Ascending aorta (tissue), 2 donors: Measurements from ENCODE around the gene CD22. TPM values are rescaled to one million over a fixed set of nuclear protein-coding genes. Genes with fewer than 3 reads are reported as not detected.

ENCODE experiments used
- DNase-seq, 2 donors: peaks; one replicate each; pipeline ENCODE4 v3.0.0-alpha.2; 2019; ENCODE audit warnings: low spot score in 2 of 2
- H3K27ac ChIP-seq, 2 donors: fragments of 200-600 bp; sonication (generic); one replicate each; pipeline ENCODE4 v1.5.1; 2016 to 2017; ENCODE audit warnings: mild to moderate bottlenecking in 1 of 2
- H3K27me3 ChIP-seq: fragments of 200-600 bp; sonication (generic); one replicate; pipeline ENCODE4 v1.5.1; 2017
- H3K36me3 ChIP-seq, 2 donors: fragments of 200-600 bp; sonication (generic); one replicate each; pipeline ENCODE4 v1.5.1; 2016
- H3K4me1 ChIP-seq, 2 donors: fragments of 200-600 bp; sonication (generic); one replicate each; pipeline ENCODE4 v1.5.1; 2016 to 2017; ENCODE audit warnings: mild to moderate bottlenecking in 1 of 2
- H3K4me3 ChIP-seq, 2 donors: fragments of 200-600 bp; sonication (generic); one replicate each; pipeline ENCODE4 v1.5.1; 2016 to 2017; ENCODE audit warnings: mild to moderate bottlenecking in 1 of 2
- H3K9me3 ChIP-seq, 2 donors: fragments of 200-600 bp; sonication (generic); one replicate each; pipeline ENCODE4 v1.5.1; 2016
- CTCF ChIP-seq, 3 experiments: fragments of 200-600 bp in 2 of 3; fragments of 450-650 bp in 1 of 3; sonication (generic) in 2 of 3; IDR thresholded peaks; one replicate each; pipeline ENCODE4 v1.5.1; 2016 to 2019; ENCODE audit warnings: antibody characterized with exemption in 3 of 3, mild to moderate bottlenecking in 1 of 3, moderate library complexity in 1 of 3
- intact Hi-C: fragments of 100-400 bp; cut with DNase I; formaldehyde crosslinking; loops from one replicate; pipeline ENCODE4 v1.15.1; 2023
- total RNA-seq: library from RNA; depleted of rRNA; stranded (reverse); fragments of >200 nt; gene quantifications from one replicate; pipeline ENCODE4 v1.1.0, GENCODE V29; 2016

CD22 gene
- total RNA-seq, 1 donor from 2014 or later: 0.75 TPM

- Histone ChIP-seq H3K4me1 (no peaks in the 10 kb centered on the region), H3K36me3 (no peaks in the 10 kb centered on the region), H3K9me3 (no peaks in the 10 kb centered on the region), H3K4me3 (no peak overlapping the region), H3K27ac (no peak overlapping the region), H3K27me3 (no peaks in the 10 kb centered on the region)
- intact Hi-C loops: no loop called here
- TF ChIP-seq CTCF (IDR thresholded peaks at IDR 0.05): no peak
- DNase-seq: no peak
Observed at GRCh38 chr19:35396240-35396885, 67.4 kb downstream of the CD22 start.

Other genes with a start within 250 kb of the CD22 start
- gene FXYD3, start 213.4 kb upstream of the CD22 start, total RNA-seq: not detected
- gene LGI4, start 194.1 kb upstream of the CD22 start, total RNA-seq: 59.3 TPM
- 34.8 TPM for gene FXYD1, start 190.4 kb upstream of the CD22 start, total RNA-seq
- gene FXYD7, start 185.9 kb upstream of the CD22 start, total RNA-seq: not detected
- gene FXYD5, start 174.5 kb upstream of the CD22 start, total RNA-seq: 138 TPM
- gene FAM187B, start 100.4 kb upstream of the CD22 start, total RNA-seq: not detected
- gene LSR, start 80.2 kb upstream of the CD22 start, total RNA-seq: 79.4 TPM
- gene USF2, start 60.2 kb upstream of the CD22 start, total RNA-seq: 116 TPM
- not detected for gene HAMP, start 46.7 kb upstream of the CD22 start, total RNA-seq
- not detected for gene MAG, start 37.0 kb upstream of the CD22 start, total RNA-seq
- gene FFAR1, start 18.7 kb downstream of the CD22 start, total RNA-seq: not detected
- not detected for gene FFAR3, start 29.3 kb downstream of the CD22 start, total RNA-seq
- not detected for gene GPR42, start 41.9 kb downstream of the CD22 start, total RNA-seq
- not detected for gene FFAR2, start 119.1 kb downstream of the CD22 start, total RNA-seq
- gene KRTDAP, start 161.3 kb downstream of the CD22 start, total RNA-seq: not detected
- 1.7 TPM for gene DMKN, start 184.5 kb downstream of the CD22 start, total RNA-seq
- not detected for gene SBSN, start 199.1 kb downstream of the CD22 start, total RNA-seq
- not detected for gene GAPDHS, start 204.3 kb downstream of the CD22 start, total RNA-seq
- 99.7 TPM for gene TMEM147, start 216.4 kb downstream of the CD22 start, total RNA-seq
- gene ATP4A, start 234.5 kb downstream of the CD22 start, total RNA-seq: not detected